SK-N-SH (cell line): ENCODE measurements around the gene CYP1B1. TPM values are rescaled to one million over a fixed set of nuclear protein-coding genes. Genes with fewer than 3 reads are reported as not detected.

Source experiments
- CTCF ChIA-PET: fragments of 300-600, 350-600 bp; formaldehyde crosslinking; extraction: SDS; loops from one replicate; lab custom pipeline; 2021; lab: Yijun Ruan, JAX
- POLR2A ChIA-PET: fragments of 350-600 bp; sonication (Branson Sonifier 250); formaldehyde crosslinking; extraction: SDS; loops from one replicate; lab custom pipeline; 2020; ENCODE audit warnings: antibody characterized with exemption, inconsistent platforms; lab: Yijun Ruan, JAX
- DNase-seq: peaks from one replicate; pipeline ENCODE4 v3.0.0; 2012
- H2AFZ ChIP-seq: fragments of 200-600 bp; sonication (generic); 2 replicates; pipeline ENCODE4 v1.8.1; 2016; ENCODE audit warnings: antibody characterized with exemption, mild to moderate bottlenecking, low read depth
- H3F3A ChIP-seq: fragments of 200-600 bp; sonication (generic); replicated peaks from 2 replicates; pipeline ENCODE3; 2016; ENCODE audit warnings: antibody characterized with exemption, mild to moderate bottlenecking; ENCODE audit not compliant: insufficient read depth
- H3K27ac ChIP-seq, 2 experiments: fragments of 200-500 bp in 1 of 2; fragments of 200-600 bp in 1 of 2; sonication (Bioruptor generic) in 1 of 2; sonication (generic), shearing (Covaris generic) in 1 of 2; 2 replicates each; pipeline versions ENCODE4 v1.5.1 to v1.6.1; 2014 to 2016; ENCODE audit warnings: low read depth in 2 of 2, inconsistent platforms in 1 of 2, low read length in 1 of 2, mild to moderate bottlenecking in 1 of 2, mixed read lengths in 1 of 2
- H3K27me3 ChIP-seq: fragments of 200-600 bp; sonication (generic), shearing (Covaris generic); 2 replicates; pipeline ENCODE4 v1.6.1; 2016; ENCODE audit warnings: mixed run types; ENCODE audit not compliant: insufficient read depth
- H3K36me3 ChIP-seq, 2 experiments: fragments of 200-500 bp in 1 of 2; fragments of 200-600 bp in 1 of 2; sonication (Bioruptor generic) in 1 of 2; sonication (generic) in 1 of 2; replicated peaks in 1 of 2; 2 replicates each; pipeline versions ENCODE3 to v1.5.1; 2014 to 2016; ENCODE audit warnings: low read length in 1 of 2, mild to moderate bottlenecking in 1 of 2; ENCODE audit not compliant: insufficient read depth in 2 of 2, control insufficient read depth in 1 of 2
- H3K4me1 ChIP-seq, 2 experiments: fragments of 200-500 bp in 1 of 2; fragments of 200-600 bp in 1 of 2; sonication (Bioruptor generic) in 1 of 2; sonication (generic), shearing (Covaris generic) in 1 of 2; 2 replicates each; pipeline versions ENCODE4 v1.5.1 to v1.6.1; 2014 to 2016; ENCODE audit warnings: low read depth in 1 of 2, low read length in 1 of 2, mixed run types in 1 of 2; ENCODE audit not compliant: insufficient read depth in 2 of 2, control insufficient read depth in 1 of 2
- H3K4me2 ChIP-seq: fragments of 200-600 bp; sonication (generic), shearing (Covaris generic); 2 replicates; pipeline ENCODE4 v1.6.1; 2017; ENCODE audit warnings: mixed run types
- H3K4me3 ChIP-seq, 2 experiments: fragments of 200-500 bp in 1 of 2; fragments of 200-600 bp in 1 of 2; sonication (Bioruptor generic) in 1 of 2; sonication (generic), shearing (Covaris generic) in 1 of 2; 2 replicates each; pipeline versions ENCODE4 v1.5.1 to v1.8.1; 2014 to 2016; ENCODE audit warnings: low read depth in 2 of 2, inconsistent platforms in 1 of 2, low read length in 1 of 2, mild to moderate bottlenecking in 1 of 2, mixed read lengths in 1 of 2, moderate library complexity in 1 of 2
- H3K79me2 ChIP-seq: fragments of 200-600 bp; sonication (generic); 2 replicates; pipeline ENCODE4 v1.8.1; 2017; ENCODE audit warnings: mild to moderate bottlenecking; ENCODE audit not compliant: insufficient read depth
- H3K9ac ChIP-seq: fragments of 200-600 bp; sonication (generic); 2 replicates; pipeline ENCODE4 v1.6.1; 2017; ENCODE audit warnings: mixed run types
- H3K9me2 ChIP-seq: fragments of 200-600 bp; sonication (generic); 2 replicates; pipeline ENCODE4 v1.6.1; 2017; ENCODE audit warnings: mixed run types
- H3K9me3 ChIP-seq: fragments of 200-600 bp; sonication (generic); 2 replicates; pipeline ENCODE4 v1.6.1; 2017; ENCODE audit warnings: mixed run types, mild to moderate bottlenecking, moderate library complexity
- H4K20me1 ChIP-seq: fragments of 200-600 bp; sonication (generic); 2 replicates; pipeline ENCODE4 v1.6.1; 2017; ENCODE audit warnings: mild to moderate bottlenecking, mixed run types; ENCODE audit not compliant: insufficient read depth
- FOXJ3 ChIP-seq: sonication (generic); formaldehyde crosslinking; IDR thresholded peaks from 2 replicates; pipeline ENCODE4 v1.5.1; 2020; ENCODE audit warnings: mild to moderate bottlenecking, missing genetic modification reagents
- JUND ChIP-seq: IDR thresholded peaks from 2 replicates; pipeline ENCODE4 v1.4.0; 2012
- MEF2A ChIP-seq: IDR thresholded peaks from 2 replicates; pipeline ENCODE4 v1.4.0; 2012; ENCODE audit warnings: low read depth, borderline replicate concordance
- RAD21 ChIP-seq: IDR thresholded peaks from 2 replicates; pipeline ENCODE4 v1.6.1; 2012; ENCODE audit warnings: mild to moderate bottlenecking, low read length
- RCOR1 ChIP-seq: fragments of 150-350 bp; IDR thresholded peaks from 2 replicates; pipeline ENCODE4 v1.6.1; 2017; ENCODE audit warnings: antibody characterized with exemption, low read length
- TEAD4 ChIP-seq: IDR thresholded peaks from 2 replicates; pipeline ENCODE4 v1.4.0; 2012; ENCODE audit warnings: mild to moderate bottlenecking, borderline replicate concordance; ENCODE audit not compliant: insufficient read depth
- WGBS: methylation state at CpG from one replicate; pipeline ENCODE4 v1.1.6; 2017; ENCODE audit warnings: low lambda C conversion rate; 5-methylcytosine and 5-hydroxymethylcytosine counted together
- polyA plus RNA-seq, 3 experiments: library from polyadenylated mRNA; depleted of rRNA; stranded (reverse); fragments of >200 nt; gene quantifications; 2 replicates each; pipeline ENCODE4 v1.2.3, GENCODE V29; 2012
- TF ChIP-seq, protein P1 (sequence below): IDR thresholded peaks from 2 replicates; pipeline ENCODE4 v1.6.1; 2012; ENCODE audit warnings: mild to moderate bottlenecking, low read depth, low read length, moderate library complexity

CYP1B1 gene
- polyA plus RNA-seq, 1 of the 3 experiments (the other 2 are of a cell fraction) = 0.20 TPM

DNA sequence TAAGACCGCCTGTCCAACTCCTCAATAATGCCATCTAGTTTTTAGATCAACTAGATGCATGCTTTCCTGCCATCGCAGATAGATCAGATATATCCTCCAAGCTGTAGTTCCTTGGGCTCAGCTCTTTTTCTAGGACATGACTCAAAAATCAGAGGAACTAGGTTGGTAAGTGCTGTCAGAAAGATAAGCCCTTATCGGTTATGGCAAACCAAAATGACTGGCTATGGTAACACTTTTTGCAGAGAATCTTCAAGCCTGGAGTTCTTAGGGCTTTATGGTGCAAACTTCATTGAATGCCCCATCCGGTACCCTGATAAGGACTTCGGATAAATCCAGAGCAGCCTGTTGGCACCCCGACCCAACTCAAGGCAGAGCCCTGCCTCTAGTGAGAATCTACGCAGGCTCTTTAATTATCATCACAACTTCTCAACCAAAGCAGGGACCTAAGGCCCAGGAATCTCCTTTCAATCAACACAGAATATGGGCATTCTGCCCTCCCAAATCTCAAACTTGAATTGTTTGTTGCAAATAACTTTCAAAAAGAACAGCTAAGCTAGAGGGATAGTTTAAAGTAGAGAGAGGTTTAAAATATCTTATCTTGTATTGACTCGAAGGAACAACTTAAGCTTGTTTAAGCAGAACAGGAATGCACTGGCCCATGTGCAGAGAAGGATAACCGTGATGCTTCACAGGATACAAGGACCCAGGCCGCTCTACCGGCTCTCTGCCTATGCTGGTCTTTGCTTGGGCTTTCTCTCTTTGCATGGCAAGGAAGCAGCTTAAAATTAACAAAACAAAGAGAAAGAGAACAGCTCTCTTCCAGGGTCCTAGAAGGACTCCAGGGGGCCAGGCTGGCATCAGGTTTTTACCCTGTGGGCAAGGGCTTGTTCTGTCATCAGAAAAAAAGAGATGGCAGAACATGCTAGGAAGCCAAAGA is 3.4 kb upstream of the CYP1B1 start (continued):
- TF ChIP-seq, protein P1, sequence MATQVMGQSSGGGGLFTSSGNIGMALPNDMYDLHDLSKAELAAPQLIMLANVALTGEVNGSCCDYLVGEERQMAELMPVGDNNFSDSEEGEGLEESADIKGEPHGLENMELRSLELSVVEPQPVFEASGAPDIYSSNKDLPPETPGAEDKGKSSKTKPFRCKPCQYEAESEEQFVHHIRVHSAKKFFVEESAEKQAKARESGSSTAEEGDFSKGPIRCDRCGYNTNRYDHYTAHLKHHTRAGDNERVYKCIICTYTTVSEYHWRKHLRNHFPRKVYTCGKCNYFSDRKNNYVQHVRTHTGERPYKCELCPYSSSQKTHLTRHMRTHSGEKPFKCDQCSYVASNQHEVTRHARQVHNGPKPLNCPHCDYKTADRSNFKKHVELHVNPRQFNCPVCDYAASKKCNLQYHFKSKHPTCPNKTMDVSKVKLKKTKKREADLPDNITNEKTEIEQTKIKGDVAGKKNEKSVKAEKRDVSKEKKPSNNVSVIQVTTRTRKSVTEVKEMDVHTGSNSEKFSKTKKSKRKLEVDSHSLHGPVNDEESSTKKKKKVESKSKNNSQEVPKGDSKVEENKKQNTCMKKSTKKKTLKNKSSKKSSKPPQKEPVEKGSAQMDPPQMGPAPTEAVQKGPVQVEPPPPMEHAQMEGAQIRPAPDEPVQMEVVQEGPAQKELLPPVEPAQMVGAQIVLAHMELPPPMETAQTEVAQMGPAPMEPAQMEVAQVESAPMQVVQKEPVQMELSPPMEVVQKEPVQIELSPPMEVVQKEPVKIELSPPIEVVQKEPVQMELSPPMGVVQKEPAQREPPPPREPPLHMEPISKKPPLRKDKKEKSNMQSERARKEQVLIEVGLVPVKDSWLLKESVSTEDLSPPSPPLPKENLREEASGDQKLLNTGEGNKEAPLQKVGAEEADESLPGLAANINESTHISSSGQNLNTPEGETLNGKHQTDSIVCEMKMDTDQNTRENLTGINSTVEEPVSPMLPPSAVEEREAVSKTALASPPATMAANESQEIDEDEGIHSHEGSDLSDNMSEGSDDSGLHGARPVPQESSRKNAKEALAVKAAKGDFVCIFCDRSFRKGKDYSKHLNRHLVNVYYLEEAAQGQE = no peak
- TF ChIP-seq JUND = no peak
- no peak for TF ChIP-seq RAD21
- TF ChIP-seq MEF2A = no peak
- no peak for TF ChIP-seq FOXJ3 (CRISPR knock-in tag)

DNA sequence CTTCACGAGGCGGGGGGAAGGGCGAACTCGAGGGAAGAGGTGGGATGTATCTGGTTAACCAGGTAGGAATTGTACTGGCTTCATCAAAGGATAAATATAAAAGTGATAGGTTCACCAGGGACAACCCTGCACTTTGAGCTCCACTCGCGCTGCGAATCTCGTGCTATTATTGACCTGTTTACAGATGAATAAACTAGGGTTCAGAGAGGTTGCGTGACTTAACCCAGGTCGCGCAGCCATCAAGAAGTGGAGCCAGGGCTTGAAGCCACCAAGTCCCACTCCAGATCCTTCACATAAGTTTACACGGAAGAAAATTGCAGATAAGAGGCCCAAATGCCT is 1.4 kb upstream of the CYP1B1 start:
- H3K4me2 ChIP-seq = peak overlapping the region; percentile 97
- ChIA-PET CTCF (interaction anchor here (0.6 to 7.4 kb wide), 36 partner anchors 9 to 681 kb away, joined by 3 to 157 read pairs (median 9); no protein-coding TSS in a partner anchor), POLR2A (interaction anchor here (1.5 to 2.6 kb wide), 7 partner anchors 9 to 197 kb away, joined by 7 to 32 read pairs (median 10); no protein-coding TSS in a partner anchor)
- peak overlapping the region; percentile 52; the same call in 1 of the 2 replicates for H3K9ac ChIP-seq
- H3K9me3 ChIP-seq = no peaks in the 10 kb centered on the region
- no peaks in the 10 kb centered on the region for H4K20me1 ChIP-seq
- 0 out of 2 replicates have a peak, but pooled peaks have one; percentile 2 for TF ChIP-seq RCOR1
- TF ChIP-seq TEAD4 = no peak
- TF ChIP-seq MEF2A = no peak
- peaks cover 0 to 13% of the 10 kb centered on the region in 2 experiments; a peak in 1 of 4 replicates for H3K4me1 ChIP-seq
- no peaks in the 10 kb centered on the region for H3F3A ChIP-seq
- no peaks in the 10 kb centered on the region for H3K9me2 ChIP-seq
- H3K36me3 ChIP-seq = no peaks in the 10 kb centered on the region
- peak overlapping the region; percentile 96 for H2AFZ ChIP-seq
- no peak for DNase-seq
- 61% methylated on average over 12 of the region's 12 CpGs for WGBS
- H3K27ac ChIP-seq = peak overlapping the region in 1 of 2 experiments; percentile 88; a peak in 2 of 4 replicates
- peak overlapping the region; percentile 68 to 70 for H3K4me3 ChIP-seq
- no peaks in the 10 kb centered on the region for H3K79me2 ChIP-seq
- no peaks in the 10 kb centered on the region; the same call in 1 of the 2 replicates for H3K27me3 ChIP-seq
